Left cardiac atrium (tissue), 4 donors: ENCODE measurements around the gene OPCML. TPM values are rescaled to one million over a fixed set of nuclear protein-coding genes. Genes with fewer than 3 reads are reported as not detected.

Experiments
- ATAC-seq, 2 donors: fragments of 200-7000 bp; cut with Tn5 transposase; one replicate each; pipeline ENCODE4 v1.9.1; 2020; ENCODE audit warnings: mild to moderate bottlenecking in 2 of 2, moderate library complexity in 2 of 2
- DNase-seq: peaks from one replicate; pipeline ENCODE4 v3.0.0-alpha.2; 2020
- intact Hi-C, 2 donors: fragments of 100-400 bp; cut with DNase I; formaldehyde crosslinking; loops; one replicate each; pipeline versions ENCODE4 v1.14.1 to v1.15.1; 2022 to 2023
- long read RNA-seq: library from polyadenylated mRNA; unstranded; transcript quantifications from one replicate; pipeline ENCODE4 v2.0.0, GENCODE V29; 2021
- total RNA-seq, 2 donors: library from RNA; stranded (reverse); fragmentation: NEBNext Ultra II Directional; extraction: Animal tissue kit (Norgen Biotek cat#: 25700); gene quantifications; one replicate each; pipeline ENCODE4 v1.2.1, GENCODE V29; 2021
- donor health status: DM: no; HTN: yes; CAD: no.
- donor health status: DM: no; HTN: yes; CAD: no; lungs with severe emphysema.
- donor health status: DM: yes; HTN: yes; CAD: no.
- donor health status: Dilated cardiomyopathy.

Gene OPCML
- total RNA-seq: under 1 TPM in 1 of 2 donors, not detected in 1; 0.76 TPM
- long read RNA-seq, partial matches to known transcripts: 0 of 1 reads
- long read RNA-seq, other reads (novel, unspliced or antisense): 1 of 1 reads

- intact Hi-C loops: no loop called here
- ATAC-seq (peak in 1 of 2 donors; percentile 42), DNase-seq (no peak)
Observed at GRCh38 chr11:133531971-133532651, at the start of gene OPCML. OPCML (minus strand) TSS chr11:133532501.

DNA sequence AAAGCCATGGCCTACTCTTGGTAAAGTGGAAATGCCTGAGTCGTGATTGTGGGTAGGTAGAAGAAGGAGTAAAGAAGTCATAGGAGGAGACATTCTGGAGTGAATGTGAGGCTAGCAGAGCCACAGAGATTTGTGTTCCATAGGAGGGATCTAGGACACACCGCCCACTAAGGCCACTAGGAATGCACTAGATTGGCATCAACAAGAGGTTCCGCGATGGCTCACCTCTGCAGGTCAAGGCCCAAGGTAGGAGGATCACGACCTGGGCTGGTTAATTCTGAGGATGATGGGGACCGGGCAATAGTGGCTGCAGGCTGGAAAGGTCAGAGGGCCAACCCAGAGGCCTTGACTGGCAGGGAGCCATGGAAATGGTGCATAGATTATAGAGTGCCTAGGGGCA, 48.8 kb upstream of the OPCML start:
- DNase-seq (no peak), ATAC-seq (no peak)
- intact Hi-C loops: no loop called here

- no peak for ATAC-seq
Observed at GRCh38 chr11:133579165-133580031, 47.1 kb upstream of the OPCML start.

GRCh38 chr11:133577403-133577802, 45.1 kb upstream of the OPCML start:
- no peak for DNase-seq
- intact Hi-C loops: no loop called here
- ATAC-seq: no peak

More at GRCh38 chr11:133579165-133580031, 47.1 kb upstream of the OPCML start:
- DNase-seq: no peak
- intact Hi-C loops: no loop called here

GRCh38 chr11:133576351-133576750, 44.0 kb upstream of the OPCML start:
- intact Hi-C loops: no loop called here
- no peak for ATAC-seq
- no peak for DNase-seq

- DNase-seq (no peak), ATAC-seq (no peak)
- intact Hi-C loops: no loop called here
Observed at GRCh38 chr11:133573081-133573480, 40.8 kb upstream of the OPCML start.

GRCh38 chr11:133570376-133570775, 38.1 kb upstream of the OPCML start:
- DNase-seq (no peak), ATAC-seq (no peak)
- intact Hi-C loops: no loop called here

DNA sequence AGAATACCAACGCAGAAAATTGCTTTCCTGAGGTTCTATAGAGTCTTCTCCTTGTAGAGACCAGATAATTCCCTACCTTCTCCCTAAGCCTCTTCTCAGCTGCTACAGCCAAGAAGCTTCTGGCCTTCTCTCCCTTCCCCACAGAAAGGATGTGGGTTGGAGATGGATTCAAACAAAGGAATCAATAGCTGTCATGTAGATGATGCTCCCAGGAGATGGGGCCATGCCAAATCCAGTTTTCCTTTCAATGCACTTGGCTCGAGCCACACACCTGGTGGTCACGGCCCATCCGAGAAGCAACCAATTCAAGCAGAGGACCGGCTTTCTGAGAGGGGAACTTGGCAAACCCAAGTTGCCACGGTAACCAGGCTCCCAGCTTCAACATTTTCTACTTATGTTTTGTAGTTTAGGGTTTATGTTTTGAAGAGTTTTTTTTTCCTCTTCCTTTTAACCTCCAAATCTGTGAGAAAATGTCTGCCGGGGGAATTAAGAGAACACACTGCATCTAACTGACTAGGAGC, 31.3 kb upstream of the OPCML start:
- ATAC-seq (no peak), DNase-seq (no peak)
- intact Hi-C loops: no loop called here

- intact Hi-C loops: no loop called here
- DNase-seq (no peak), ATAC-seq (no peak)
Observed at GRCh38 chr11:133560472-133560855, 28.2 kb upstream of the OPCML start.

- intact Hi-C loops: no loop called here
- DNase-seq (no peak), ATAC-seq (no peak)
Observed at GRCh38 chr11:133559833-133560471, 27.7 kb upstream of the OPCML start.

- no peak for DNase-seq
- no peak for ATAC-seq
- intact Hi-C loops: no loop called here
Observed at GRCh38 chr11:133559382-133559781, 27.1 kb upstream of the OPCML start.

GRCh38 chr11:133555034-133555433, 22.7 kb upstream of the OPCML start:
- ATAC-seq (peak; percentile 8 to 20), DNase-seq (no peak)
- intact Hi-C loops: no loop called here

- ATAC-seq (peak in 1 of 2 donors; percentile 76), DNase-seq (peak; percentile 75)
- intact Hi-C loops: no loop called here
Observed at GRCh38 chr11:133553885-133554740, 21.8 kb upstream of the OPCML start.

DNA sequence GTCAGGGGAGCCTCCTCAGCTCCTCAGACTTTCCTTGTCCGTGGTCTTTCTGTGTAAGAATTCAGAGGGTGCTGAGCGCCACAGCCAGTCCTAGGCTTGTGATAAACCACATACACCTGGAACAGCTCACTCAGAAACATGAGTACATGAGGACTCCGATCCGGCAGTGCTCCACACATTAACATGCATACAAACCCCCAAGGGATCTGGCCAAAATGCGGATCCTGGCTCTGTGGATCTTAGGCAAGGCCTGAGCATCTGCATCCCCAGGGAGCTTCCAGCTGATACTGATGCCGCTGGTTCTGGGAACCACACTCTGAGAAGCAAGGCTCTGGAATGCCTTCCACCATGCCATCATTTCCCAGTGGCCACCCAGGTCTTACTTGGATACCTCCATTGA, 20.6 kb upstream of the OPCML start:
- intact Hi-C loops: no loop called here
- ATAC-seq (no peak), DNase-seq (no peak)

- DNase-seq (no peak), ATAC-seq (no peak)
- intact Hi-C loops: no loop called here
Observed at GRCh38 chr11:133551064-133551463, 18.8 kb upstream of the OPCML start.

GRCh38 chr11:133549826-133550225, 17.5 kb upstream of the OPCML start:
- DNase-seq: no peak
- intact Hi-C loops: no loop called here
- peak in 1 of 2 donors; percentile 25 for ATAC-seq

GRCh38 chr11:133548641-133549040, 16.3 kb upstream of the OPCML start:
- no peak for ATAC-seq
- intact Hi-C loops: no loop called here
- no peak for DNase-seq

DNA sequence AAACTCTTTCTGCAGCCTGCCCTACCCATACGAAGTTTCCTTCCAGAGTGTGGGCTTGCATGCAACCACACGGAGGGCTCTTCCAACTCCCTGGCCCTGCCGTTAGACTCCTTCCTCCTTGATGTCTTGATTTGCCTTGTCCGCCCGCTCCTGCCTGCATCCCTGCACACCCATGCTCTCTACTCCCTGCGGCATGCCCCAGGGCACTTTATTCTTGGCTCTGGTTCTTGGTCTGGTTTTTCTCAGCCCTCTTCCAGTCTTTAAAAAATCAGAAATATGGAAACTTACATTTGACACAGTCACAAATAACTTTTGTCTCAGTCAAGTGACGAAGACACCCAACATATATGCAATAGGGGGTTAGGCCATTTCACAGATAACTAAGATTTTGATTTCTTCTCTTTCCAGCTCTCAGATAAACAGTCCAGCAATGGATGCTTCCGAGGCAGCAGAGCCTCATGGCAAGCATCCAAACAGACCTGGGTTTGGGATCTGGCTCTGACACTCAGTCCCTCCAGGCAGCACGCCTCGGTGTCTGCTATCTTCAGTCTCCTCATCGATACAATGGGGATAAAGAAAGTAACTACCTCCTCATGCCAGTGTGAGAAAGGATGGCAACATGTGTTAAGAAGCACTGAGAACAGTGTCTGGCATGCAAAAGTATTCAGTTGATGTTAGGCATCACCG, 15.7 kb upstream of the OPCML start:
- intact Hi-C loops: no loop called here
- ATAC-seq: no peak
- DNase-seq: no peak
